H1 (cell line): ENCODE measurements around the gene TPM2. TPM values are rescaled to one million over a fixed set of nuclear protein-coding genes. Genes with fewer than 3 reads are reported as not detected.
A peak's percentile ranks its signal among the peaks of the same experiment; 100 is the strongest.

Experiments used
- ATF3 ChIP-seq: IDR thresholded peaks from 2 replicates; pipeline ENCODE4 v1.6.1; 2011; ENCODE audit warnings: low read depth, mild to moderate bottlenecking, low read length; ENCODE audit not compliant: insufficient read depth
- POLR2AphosphoS5 ChIP-seq: IDR thresholded peaks from 2 replicates; pipeline ENCODE4 v1.6.1; 2011; ENCODE audit warnings: low read depth, low read length
- RAD21 ChIP-seq, 2 experiments: IDR thresholded peaks in 1 of 2; conservative IDR thresholded peaks in 1 of 2; 2 replicates each; pipeline ENCODE4 v1.6.1; 2011; ENCODE audit warnings: low read depth in 2 of 2, low read length in 2 of 2, improper control_type of control experiment in 1 of 2, inconsistent platforms in 1 of 2, mild to moderate bottlenecking in 1 of 2, moderate library complexity in 1 of 2
- SIRT6 ChIP-seq: IDR thresholded peaks from one replicate; pipeline ENCODE4 v1.7.1; 2012; ENCODE audit warnings: low read length, inconsistent platforms
- SP2 ChIP-seq: IDR thresholded peaks from 2 replicates; pipeline ENCODE4 v1.6.1; 2012; ENCODE audit warnings: mild to moderate bottlenecking, low read length, inconsistent platforms
- polyA plus RNA-seq, 7 experiments: library from polyadenylated mRNA; depleted of rRNA in 3 of 7; stranded (reverse) in 5 of 7; unstranded in 2 of 7; fragments of >200 nt in 5 of 7; fragments of 200-250 nt in 2 of 7; gene quantifications; 1 replicate in 5 of 7; 2 replicates in 1 of 7; 4 replicates in 1 of 7; pipeline versions ENCODE4 v1.2.1 to v1.2.3, GENCODE V29; 2011 to 2013; ENCODE audit warnings: missing spikeins in 2 of 7, mixed read lengths in 2 of 7
- total RNA-seq: library from RNA; stranded (reverse); fragmentation: NEBNext Ultra II Directional; extraction: Animal tissue kit (Norgen Biotek cat#: 25700); gene quantifications from 2 replicates; pipeline ENCODE4 v1.2.1, GENCODE V29; 2021

Gene TPM2
- total and polyA plus RNA-seq, 2 of the 8 experiments (the other 6 are each of a cell fraction or from before 2014, with no cell fraction given), result 62.5 to 181 TPM

GRCh38 chr9:35680331-35681105, 9.2 kb downstream of the TPM2 start (continued):
- TF ChIP-seq RAD21 (IDR thresholded peaks at IDR 0.05 in 1 of 2, conservative IDR thresholded peaks at IDR 0.05 in 1 of 2; ENCODE audit: low read depth in 2 of 2, low read length in 2 of 2) (no peak; a peak in 1 of 4 replicates), SP2 (no peak), SIRT6 (no peak), POLR2AphosphoS5 (0 out of 2 replicates have a peak, but pooled peaks have one; percentile 12), ATF3 (no peak)
- TF ChIP-seq, all 59 proteins: peak for 3
